Body of pancreas (tissue), 4 donors: ENCODE measurements around the gene RASGRP1.

Experiments used
- POLR2A ChIP-seq, 3 donors: fragments of 450-650 bp; IDR thresholded peaks; one replicate each; pipeline ENCODE4 v1.6.1; 2016; ENCODE audit warnings: antibody characterized with exemption in 3 of 3, mild to moderate bottlenecking in 2 of 3
- TF ChIP-seq, protein P1 (sequence below), 7 experiments: fragments of 450-650 bp in 4 of 7; fragments of 200-600 bp in 3 of 7; sonication (generic) in 3 of 7; IDR thresholded peaks; one replicate each; pipeline ENCODE4 v1.5.1; 2016 to 2019; ENCODE audit warnings: antibody characterized with exemption in 7 of 7

DNA sequence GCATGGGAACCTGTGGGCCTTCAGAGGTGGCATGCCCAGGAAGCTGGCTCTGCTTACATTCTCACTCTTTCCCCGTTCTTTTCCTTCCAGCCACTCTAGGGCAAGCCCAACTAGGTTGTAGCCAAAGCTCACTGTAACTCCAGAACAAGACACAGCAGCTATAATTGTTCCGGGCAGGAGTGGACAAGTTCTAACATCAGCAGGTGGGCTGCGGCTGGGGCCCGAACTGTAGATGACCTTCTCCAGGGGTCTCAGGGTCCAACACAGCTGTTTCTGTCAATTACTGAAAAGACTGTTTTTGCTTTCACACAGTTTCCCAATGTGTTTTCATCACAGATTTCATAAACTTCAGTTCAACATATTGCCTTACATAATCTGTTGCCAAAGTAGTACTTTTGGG is 11.5 kb downstream of the RASGRP1 start:
- TF ChIP-seq, protein P1, sequence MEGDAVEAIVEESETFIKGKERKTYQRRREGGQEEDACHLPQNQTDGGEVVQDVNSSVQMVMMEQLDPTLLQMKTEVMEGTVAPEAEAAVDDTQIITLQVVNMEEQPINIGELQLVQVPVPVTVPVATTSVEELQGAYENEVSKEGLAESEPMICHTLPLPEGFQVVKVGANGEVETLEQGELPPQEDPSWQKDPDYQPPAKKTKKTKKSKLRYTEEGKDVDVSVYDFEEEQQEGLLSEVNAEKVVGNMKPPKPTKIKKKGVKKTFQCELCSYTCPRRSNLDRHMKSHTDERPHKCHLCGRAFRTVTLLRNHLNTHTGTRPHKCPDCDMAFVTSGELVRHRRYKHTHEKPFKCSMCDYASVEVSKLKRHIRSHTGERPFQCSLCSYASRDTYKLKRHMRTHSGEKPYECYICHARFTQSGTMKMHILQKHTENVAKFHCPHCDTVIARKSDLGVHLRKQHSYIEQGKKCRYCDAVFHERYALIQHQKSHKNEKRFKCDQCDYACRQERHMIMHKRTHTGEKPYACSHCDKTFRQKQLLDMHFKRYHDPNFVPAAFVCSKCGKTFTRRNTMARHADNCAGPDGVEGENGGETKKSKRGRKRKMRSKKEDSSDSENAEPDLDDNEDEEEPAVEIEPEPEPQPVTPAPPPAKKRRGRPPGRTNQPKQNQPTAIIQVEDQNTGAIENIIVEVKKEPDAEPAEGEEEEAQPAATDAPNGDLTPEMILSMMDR (IDR thresholded peaks at IDR 0.05): no peak
- TF ChIP-seq POLR2A (IDR thresholded peaks at IDR 0.05): no peak
